Keratinocyte (primary cell): ENCODE measurements around the gene ALOX15B. TPM values are rescaled to one million over a fixed set of nuclear protein-coding genes. Genes with fewer than 3 reads are reported as not detected.

Source experiments
- DNase-seq: peaks from one replicate; pipeline ENCODE4 v3.0.0-alpha.2; 2011; ENCODE audit warnings: low read depth, missing footprints, low spot score
- FAIRE-seq: peaks from 2 replicates; lab custom pipeline; 2011; peaks lifted over from hg19 to GRCh38; lab: Jason Lieb, UNC
- H2AFZ ChIP-seq: 2 replicates; pipeline ENCODE4 v1.6.0; 2012; ENCODE audit warnings: low read length, control low read depth, inconsistent platforms; ENCODE audit not compliant: control insufficient read depth
- H3K27ac ChIP-seq: 2 replicates; pipeline ENCODE4 v1.5.1; 2011; ENCODE audit warnings: low read length; ENCODE audit not compliant: control insufficient read depth, insufficient read depth
- H3K27me3 ChIP-seq: 3 replicates; pipeline ENCODE4 v1.6.0; 2011; ENCODE audit warnings: low read length; ENCODE audit not compliant: control insufficient read depth, insufficient read depth; ENCODE audit errors: extremely low read depth
- H3K36me3 ChIP-seq, 2 experiments: 2 replicates in 1 of 2; 3 replicates in 1 of 2; pipeline ENCODE4 v1.5.1; 2011; ENCODE audit warnings: low read length in 2 of 2, mild to moderate bottlenecking in 1 of 2; ENCODE audit not compliant: control insufficient read depth in 2 of 2, insufficient read depth in 2 of 2; ENCODE audit errors: extremely low read depth in 1 of 2
- H3K4me1 ChIP-seq: 3 replicates; pipeline ENCODE4 v1.5.1; 2011; ENCODE audit warnings: low read length; ENCODE audit not compliant: control insufficient read depth, insufficient read depth; ENCODE audit errors: extremely low read depth
- H3K4me2 ChIP-seq: 3 replicates; pipeline ENCODE4 v1.6.0; 2011; ENCODE audit warnings: low read depth, low read length; ENCODE audit not compliant: control insufficient read depth, insufficient read depth; ENCODE audit errors: extremely low read depth
- H3K4me3 ChIP-seq, 3 experiments: fragments of 200-600 bp in 1 of 3; sonication (generic) in 1 of 3; 2 replicates in 2 of 3; 3 replicates in 1 of 3; pipeline ENCODE4 v1.5.1; 2011 to 2016; ENCODE audit warnings: low read length in 3 of 3, mild to moderate bottlenecking in 3 of 3, control low read depth in 2 of 3, inconsistent platforms in 1 of 3, low read depth in 1 of 3, mixed read lengths in 1 of 3, mixed run types in 1 of 3, moderate library complexity in 1 of 3; ENCODE audit not compliant: control insufficient read depth in 2 of 3, insufficient read depth in 2 of 3; ENCODE audit errors: extremely low read depth in 1 of 3
- H3K79me2 ChIP-seq: 2 replicates; pipeline ENCODE4 v1.6.0; 2012; ENCODE audit warnings: low read length; ENCODE audit not compliant: control insufficient read depth, insufficient read depth
- H3K9ac ChIP-seq: 3 replicates; pipeline ENCODE4 v1.6.0; 2011; ENCODE audit warnings: low read length; ENCODE audit not compliant: control insufficient read depth, insufficient read depth; ENCODE audit errors: extremely low read depth
- H3K9me1 ChIP-seq: 3 replicates; pipeline ENCODE4 v1.6.0; 2011; ENCODE audit warnings: low read length; ENCODE audit not compliant: control insufficient read depth, insufficient read depth; ENCODE audit errors: extremely low read depth
- H3K9me3 ChIP-seq: 2 replicates; pipeline ENCODE4 v1.5.1; 2012; ENCODE audit warnings: low read depth, low read length; ENCODE audit not compliant: control insufficient read depth
- H4K20me1 ChIP-seq: 3 replicates; pipeline ENCODE4 v1.6.0; 2011; ENCODE audit warnings: low read length; ENCODE audit not compliant: control insufficient read depth, insufficient read depth; ENCODE audit errors: extremely low read depth
- CTCF ChIP-seq, 3 experiments: IDR thresholded peaks in 1 of 3; conservative IDR thresholded peaks in 1 of 3; optimal IDR thresholded peaks in 1 of 3; 2 replicates in 2 of 3; 3 replicates in 1 of 3; pipeline versions ENCODE3 to v1.5.1; 2011; ENCODE audit warnings: low read length in 3 of 3, mild to moderate bottlenecking in 3 of 3, moderate library complexity in 2 of 3, control low read depth in 1 of 3, inconsistent platforms in 1 of 3; ENCODE audit not compliant: insufficient read depth in 2 of 3; ENCODE audit errors: extremely low read depth in 1 of 3
- EZH2 ChIP-seq: IDR thresholded peaks from one replicate; pipeline ENCODE4 v1.6.1; 2012; ENCODE audit warnings: inconsistent platforms, mild to moderate bottlenecking, low read length, moderate library complexity
- dilution Hi-C: fragments of 300-500 bp; cut with MboI; formaldehyde crosslinking; loops from one replicate; pipeline ENCODE4 v1.7.0; 2020; ENCODE audit warnings: low sequenced_read_pairs; ENCODE audit not compliant: extremely low pct_ligation_motif_present
- polyA plus RNA-seq, 5 experiments: library from polyadenylated mRNA; depleted of rRNA in 3 of 5; stranded (reverse) in 3 of 5; stranded (forward) in 1 of 5; unstranded in 1 of 5; fragments of >200 nt; gene quantifications; 1 replicate in 1 of 5; 2 replicates in 3 of 5; 3 replicates in 1 of 5; pipeline versions ENCODE4 v1.2.1 to v1.2.3, GENCODE V29; 2011 to 2012; ENCODE audit warnings: missing spikeins in 2 of 5, low read depth in 1 of 5, low replicate concordance in 1 of 5

Gene ALOX15B
- polyA plus RNA-seq, 1 donor (not counting 4 experiments of a cell fraction or from before 2014, with no cell fraction given) = 29.7 TPM

- H2AFZ ChIP-seq = no peak overlapping the region
- no peaks in the 10 kb centered on the region for H3K79me2 ChIP-seq
- no peak overlapping the region for H3K4me3 ChIP-seq
- FAIRE-seq (no peak), DNase-seq (no peak)
- peaks cover 47% of the 10 kb centered on the region for H3K27me3 ChIP-seq
- H3K9me1 ChIP-seq = no peaks in the 10 kb centered on the region
- H3K27ac ChIP-seq = no peak overlapping the region
- H3K4me2 ChIP-seq = no peak overlapping the region
- H3K4me1 ChIP-seq = no peaks in the 10 kb centered on the region
- H3K9ac ChIP-seq = no peak overlapping the region
- dilution Hi-C loops = no loop called here
- TF ChIP-seq CTCF (optimal IDR thresholded peaks at IDR 0.05 in 1 of 3, IDR thresholded peaks at IDR 0.05 in 1 of 3, conservative IDR thresholded peaks at IDR 0.05 in 1 of 3; ENCODE audit: extremely low read depth in 1 of 3, insufficient read depth in 2 of 3, low read length in 3 of 3) = no peak
- H3K36me3 ChIP-seq = no peaks in the 10 kb centered on the region
- no peaks in the 10 kb centered on the region for H4K20me1 ChIP-seq
- no peaks in the 10 kb centered on the region for H3K9me3 ChIP-seq
Observed at GRCh38 chr17:8004899-8005298, 34.0 kb upstream of the ALOX15B start.

GRCh38 chr17:8005357-8005756 lies 33.5 kb upstream of the ALOX15B start:
- Histone ChIP-seq H3K9me3 (no peaks in the 10 kb centered on the region), H2AFZ (no peak overlapping the region), H3K79me2 (no peaks in the 10 kb centered on the region), H3K4me3 (no peak overlapping the region), H3K9ac (no peak overlapping the region), H3K4me2 (no peak overlapping the region), H3K9me1 (no peaks in the 10 kb centered on the region), H3K36me3 (no peaks in the 10 kb centered on the region), H4K20me1 (no peaks in the 10 kb centered on the region), H3K4me1 (no peaks in the 10 kb centered on the region), H3K27me3 (peaks cover 47% of the 10 kb centered on the region), H3K27ac (no peak overlapping the region)
- TF ChIP-seq CTCF (optimal IDR thresholded peaks at IDR 0.05 in 1 of 3, IDR thresholded peaks at IDR 0.05 in 1 of 3, conservative IDR thresholded peaks at IDR 0.05 in 1 of 3; ENCODE audit: extremely low read depth in 1 of 3, insufficient read depth in 2 of 3, low read length in 3 of 3) = no peak
- no peak for TF ChIP-seq EZH2
- dilution Hi-C loops = no loop called here
- FAIRE-seq = no peak
- no peak for DNase-seq
